B cell (primary cell): Measurements from ENCODE around the gene YWHAE. TPM values are rescaled to one million over a fixed set of nuclear protein-coding genes. Genes with fewer than 3 reads are reported as not detected.
A peak's percentile ranks its signal among the peaks of the same experiment; 100 is the strongest.

Source experiments
- ATAC-seq: fragments of 200-7000 bp; cut with Tn5 transposase; one replicate; pipeline ENCODE4 v1.10.0; 2021; ENCODE audit warnings: low read depth, mild to moderate bottlenecking, moderate number of reproducible peaks, moderate library complexity
- CTCF ChIA-PET: fragments of 350-600 bp; sonication (Branson Sonifier 250); formaldehyde crosslinking; loops from one replicate; lab custom pipeline; 2021; ENCODE audit warnings: antibody characterized with exemption, inconsistent platforms; lab: Charles Lee
- POLR2A ChIA-PET: fragments of 350-600 bp; sonication (Branson Sonifier 250); formaldehyde crosslinking; loops from one replicate; lab custom pipeline; 2021; ENCODE audit warnings: antibody characterized with exemption; lab: Charles Lee
- DNase-seq: peaks from one replicate; pipeline ENCODE4 v3.0.0; 2013
- H2AFZ ChIP-seq: 2 replicates; pipeline ENCODE4 v1.6.1; 2012; ENCODE audit warnings: mild to moderate bottlenecking, low read depth, low read length; ENCODE audit not compliant: insufficient read depth, poor library complexity, severe bottlenecking
- H3K27ac ChIP-seq, 2 donors: 1 replicate in 1 of 2; 2 replicates in 1 of 2; pipeline ENCODE4 v1.5.1; 2012 to 2013; ENCODE audit warnings: low read length in 2 of 2, mild to moderate bottlenecking in 2 of 2, moderate library complexity in 1 of 2
- H3K27me3 ChIP-seq, 4 experiments: fragments of 200-600 bp in 1 of 4; sonication (generic) in 1 of 4; replicated peaks in 1 of 4; 1 replicate in 2 of 4; 2 replicates in 2 of 4; pipeline versions ENCODE4 v1.6.1 to v1.7.0; 2013 to 2016; ENCODE audit warnings: low read length in 3 of 4, mild to moderate bottlenecking in 2 of 4, mixed read lengths in 1 of 4, moderate library complexity in 1 of 4; ENCODE audit not compliant: insufficient read depth in 4 of 4, control insufficient read depth in 3 of 4; ENCODE audit errors: control extremely low read depth in 1 of 4
- H3K36me3 ChIP-seq, 2 experiments: replicated peaks in 1 of 2; 1 replicate in 1 of 2; 2 replicates in 1 of 2; pipeline versions ENCODE4 v1.6.1 to v1.7.1; 2013; ENCODE audit warnings: low read length in 1 of 2; ENCODE audit not compliant: insufficient read depth in 2 of 2, control insufficient read depth in 1 of 2; ENCODE audit errors: control extremely low read depth in 1 of 2, extremely low read depth in 1 of 2
- H3K4me1 ChIP-seq, 2 donors: fragments of 200-600 bp in 1 of 2; sonication (generic) in 1 of 2; 1 replicate in 1 of 2; 2 replicates in 1 of 2; pipeline versions ENCODE4 v1.5.1 to v1.6.1; 2013 to 2017; ENCODE audit warnings: low read length in 2 of 2; ENCODE audit not compliant: control insufficient read depth in 2 of 2, insufficient read depth in 2 of 2
- H3K4me2 ChIP-seq: replicated peaks from 2 replicates; pipeline ENCODE3; 2012; ENCODE audit warnings: mild to moderate bottlenecking, low read depth, low read length; ENCODE audit not compliant: poor library complexity, severe bottlenecking
- H3K4me3 ChIP-seq, 5 experiments: fragments of 200-600 bp in 1 of 5; sonication (generic) in 1 of 5; 1 replicate in 3 of 5; 2 replicates in 2 of 5; pipeline versions ENCODE4 v1.5.1 to v1.7.0; 2011 to 2016; ENCODE audit warnings: low read length in 4 of 5, mild to moderate bottlenecking in 4 of 5, low read depth in 2 of 5, control low read depth in 1 of 5, moderate library complexity in 1 of 5; ENCODE audit not compliant: insufficient read depth in 1 of 5; ENCODE audit errors: control extremely low read depth in 1 of 5, extremely low read depth in 1 of 5
- H3K79me2 ChIP-seq: fragments of 200-600 bp; sonication (generic); one replicate; pipeline ENCODE4 v1.6.0; 2016; ENCODE audit warnings: low read length; ENCODE audit not compliant: control insufficient read depth, insufficient read depth
- H3K9ac ChIP-seq: fragments of 200-600 bp; sonication (generic); 2 replicates; pipeline ENCODE4 v1.6.1; 2017; ENCODE audit warnings: mild to moderate bottlenecking, low read length, moderate library complexity
- H3K9me3 ChIP-seq, 3 donors: one replicate each; pipeline versions ENCODE4 v1.6.1 to v1.7.1; 2013; ENCODE audit warnings: low read length in 2 of 3; ENCODE audit not compliant: control insufficient read depth in 2 of 3, insufficient read depth in 1 of 3; ENCODE audit errors: control extremely low read depth in 1 of 3
- H4K20me1 ChIP-seq: 2 replicates; pipeline ENCODE4 v1.6.0; 2012; ENCODE audit warnings: mild to moderate bottlenecking, low read length; ENCODE audit not compliant: insufficient read depth, control insufficient read depth, poor library complexity, severe bottlenecking
- H3K27ac Mint-ChIP-seq: one replicate; pipeline ENCODE4 v1.8.0; 2021; ENCODE audit warnings: mixed read lengths
- H3K27me3 Mint-ChIP-seq: one replicate; pipeline ENCODE4 v1.8.0; 2021; ENCODE audit warnings: mixed read lengths
- H3K4me1 Mint-ChIP-seq: one replicate; pipeline ENCODE4 v1.8.0; 2021; ENCODE audit warnings: mixed read lengths
- H3K4me3 Mint-ChIP-seq: one replicate; pipeline ENCODE4 v1.8.0; 2021; ENCODE audit warnings: mixed read lengths
- H3K9me3 Mint-ChIP-seq: one replicate; pipeline ENCODE4 v1.8.0; 2022; ENCODE audit warnings: mixed read lengths; ENCODE audit not compliant: insufficient read depth
- EZH2 ChIP-seq: IDR thresholded peaks from 2 replicates; pipeline ENCODE4 v1.6.1; 2012; ENCODE audit warnings: borderline replicate concordance, low read depth, mild to moderate bottlenecking, moderate library complexity, low read length; ENCODE audit not compliant: insufficient read depth, poor library complexity, severe bottlenecking
- WGBS: methylation state at CpG from one replicate; pipeline ENCODE4 v1.1.5; 2013; ENCODE audit warnings: missing lambda C conversion rate; ENCODE audit not compliant: insufficient coverage; 5-methylcytosine and 5-hydroxymethylcytosine counted together
- intact Hi-C: fragments of 100-400 bp; cut with micrococcal nuclease; formaldehyde crosslinking; loops from one replicate; pipeline ENCODE4 v1.10.0; 2022
- polyA plus RNA-seq: library from polyadenylated mRNA; depleted of rRNA; stranded (reverse); fragments of >200 nt; gene quantifications from 2 replicates; pipeline ENCODE4 v1.2.3, GENCODE V29; 2012
- total RNA-seq, 2 donors: library from RNA; stranded (reverse); fragments of 120-200 nt in 1 of 2; gene quantifications; 1 replicate in 1 of 2; 2 replicates in 1 of 2; pipeline versions ENCODE4 v1.2.3 to v1.2.4, GENCODE V29; 2013 to 2022
- TF ChIP-seq, protein P1 (sequence below): fragments of 200-600 bp; IDR thresholded peaks from one replicate; pipeline ENCODE4 v1.8.0; 2022; ENCODE audit warnings: antibody characterized with exemption, mild to moderate bottlenecking

The YWHAE gene
- total and polyA plus RNA-seq, 2 donors (not counting 1 experiment from before 2014, with no cell fraction given), result 54.3 to 149 TPM

DNA sequence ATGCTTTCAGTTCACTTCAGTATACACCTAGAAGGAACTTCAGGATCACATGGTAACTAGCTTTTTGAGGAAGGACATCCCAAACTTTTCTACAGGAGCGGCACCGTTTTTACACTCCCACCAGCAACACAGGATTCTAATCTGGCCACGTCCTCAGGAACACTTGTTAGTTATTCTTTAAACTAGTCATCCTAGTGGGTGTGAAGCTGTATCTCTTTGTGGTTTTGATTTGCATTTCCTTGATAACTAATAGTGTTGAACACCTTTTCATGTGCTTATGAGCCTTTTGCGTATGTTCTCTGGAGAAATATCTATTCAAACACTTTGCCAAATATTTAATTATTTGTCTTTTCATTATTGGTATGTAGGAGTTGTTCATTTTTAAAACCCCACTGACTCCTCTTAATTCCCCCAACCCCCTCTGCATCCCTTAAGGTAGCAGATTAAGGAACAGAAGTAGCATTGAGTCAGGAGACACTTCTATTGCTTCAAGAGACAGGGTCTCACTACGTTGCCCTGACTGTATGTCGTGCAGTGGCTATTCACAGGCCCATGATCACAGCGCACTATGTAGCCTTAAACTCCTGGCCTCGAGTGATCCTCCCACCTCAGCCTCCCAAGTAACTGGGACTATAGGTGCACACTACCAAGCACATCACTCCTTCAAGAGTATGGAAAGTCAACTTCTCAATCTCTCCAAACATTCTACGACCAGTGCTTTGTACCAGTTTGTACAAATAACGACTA is 25.4 kb downstream of the YWHAE start:
- peaks cover 98% of the 10 kb centered on the region for H4K20me1 ChIP-seq
- peak; percentile 44 for DNase-seq
- no peaks in the 10 kb centered on the region for H3K27me3 Mint-ChIP-seq
- ATAC-seq, result peak; percentile 49
- intact Hi-C loops, result loop anchor here (2.0 kb wide), 1 partner anchor 16 kb away; no protein-coding TSS in a partner anchor
- no peak for TF ChIP-seq EZH2
- TF ChIP-seq, protein P1, sequence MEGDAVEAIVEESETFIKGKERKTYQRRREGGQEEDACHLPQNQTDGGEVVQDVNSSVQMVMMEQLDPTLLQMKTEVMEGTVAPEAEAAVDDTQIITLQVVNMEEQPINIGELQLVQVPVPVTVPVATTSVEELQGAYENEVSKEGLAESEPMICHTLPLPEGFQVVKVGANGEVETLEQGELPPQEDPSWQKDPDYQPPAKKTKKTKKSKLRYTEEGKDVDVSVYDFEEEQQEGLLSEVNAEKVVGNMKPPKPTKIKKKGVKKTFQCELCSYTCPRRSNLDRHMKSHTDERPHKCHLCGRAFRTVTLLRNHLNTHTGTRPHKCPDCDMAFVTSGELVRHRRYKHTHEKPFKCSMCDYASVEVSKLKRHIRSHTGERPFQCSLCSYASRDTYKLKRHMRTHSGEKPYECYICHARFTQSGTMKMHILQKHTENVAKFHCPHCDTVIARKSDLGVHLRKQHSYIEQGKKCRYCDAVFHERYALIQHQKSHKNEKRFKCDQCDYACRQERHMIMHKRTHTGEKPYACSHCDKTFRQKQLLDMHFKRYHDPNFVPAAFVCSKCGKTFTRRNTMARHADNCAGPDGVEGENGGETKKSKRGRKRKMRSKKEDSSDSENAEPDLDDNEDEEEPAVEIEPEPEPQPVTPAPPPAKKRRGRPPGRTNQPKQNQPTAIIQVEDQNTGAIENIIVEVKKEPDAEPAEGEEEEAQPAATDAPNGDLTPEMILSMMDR, result no peak
- H3K9ac ChIP-seq, result no peak overlapping the region
- H3K4me2 ChIP-seq, result peak overlapping the region; percentile 46
- no peak overlapping the region for H2AFZ ChIP-seq
- peaks cover 50 to 52% of the 10 kb centered on the region in 2 donors for H3K4me1 ChIP-seq
- no peaks in the 10 kb centered on the region for H3K9me3 Mint-ChIP-seq
- H3K27ac ChIP-seq, result no peak overlapping the region
- CTCF ChIA-PET, result interaction anchor here (0.5 to 1.6 kb wide), 4 partner anchors 10 to 173 kb away, joined by 3 to 5 read pairs (median 4); partner anchors contain the start of gene INPP5K
- 87% methylated on average over 7 of the region's 10 CpGs for WGBS
- no peak overlapping the region for H3K4me3 ChIP-seq
- H3K4me3 Mint-ChIP-seq, result peak overlapping the region; percentile 47
- H3K4me1 Mint-ChIP-seq, result peaks cover 75% of the 10 kb centered on the region
- H3K27me3 ChIP-seq, result no peaks in the 10 kb centered on the region
- H3K9me3 ChIP-seq, result no peaks in the 10 kb centered on the region
- H3K79me2 ChIP-seq, result peaks cover 100% of the 10 kb centered on the region
- POLR2A ChIA-PET, result interaction anchor here (0.7 kb wide), 1 partner anchor 25 kb away, joined by 3 read pairs; the partner anchor contains the start of gene YWHAE
- H3K27ac Mint-ChIP-seq, result peak overlapping the region; percentile 77
- H3K36me3 ChIP-seq, result peaks cover 0 to 29% of the 10 kb centered on the region in 2 experiments
